ENCODE measurements around the gene GPR108.

DNA sequence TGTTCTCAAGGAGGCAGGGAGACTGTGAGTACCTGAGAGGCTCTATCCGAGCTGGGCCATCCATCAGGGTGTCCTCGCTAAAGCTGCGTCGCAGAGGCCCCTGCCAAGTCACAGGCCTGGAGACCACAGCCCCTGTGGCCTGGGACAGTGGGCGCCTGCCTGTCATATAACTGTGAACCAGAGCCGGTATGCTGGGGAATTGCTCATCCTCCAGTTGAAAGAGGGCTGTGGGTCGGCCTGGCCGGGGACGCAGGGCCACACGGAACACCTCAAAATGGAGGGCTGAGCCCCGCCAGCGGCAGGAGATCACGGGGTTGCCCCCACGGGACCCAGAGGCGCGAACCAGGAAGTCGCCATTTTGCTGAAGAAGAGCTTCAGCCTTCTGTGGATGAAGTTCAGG is 23.2 kb upstream of the GPR108 start:
- TF ChIP-seq, protein P1, sequence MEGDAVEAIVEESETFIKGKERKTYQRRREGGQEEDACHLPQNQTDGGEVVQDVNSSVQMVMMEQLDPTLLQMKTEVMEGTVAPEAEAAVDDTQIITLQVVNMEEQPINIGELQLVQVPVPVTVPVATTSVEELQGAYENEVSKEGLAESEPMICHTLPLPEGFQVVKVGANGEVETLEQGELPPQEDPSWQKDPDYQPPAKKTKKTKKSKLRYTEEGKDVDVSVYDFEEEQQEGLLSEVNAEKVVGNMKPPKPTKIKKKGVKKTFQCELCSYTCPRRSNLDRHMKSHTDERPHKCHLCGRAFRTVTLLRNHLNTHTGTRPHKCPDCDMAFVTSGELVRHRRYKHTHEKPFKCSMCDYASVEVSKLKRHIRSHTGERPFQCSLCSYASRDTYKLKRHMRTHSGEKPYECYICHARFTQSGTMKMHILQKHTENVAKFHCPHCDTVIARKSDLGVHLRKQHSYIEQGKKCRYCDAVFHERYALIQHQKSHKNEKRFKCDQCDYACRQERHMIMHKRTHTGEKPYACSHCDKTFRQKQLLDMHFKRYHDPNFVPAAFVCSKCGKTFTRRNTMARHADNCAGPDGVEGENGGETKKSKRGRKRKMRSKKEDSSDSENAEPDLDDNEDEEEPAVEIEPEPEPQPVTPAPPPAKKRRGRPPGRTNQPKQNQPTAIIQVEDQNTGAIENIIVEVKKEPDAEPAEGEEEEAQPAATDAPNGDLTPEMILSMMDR (IDR thresholded peaks at IDR 0.05): no peak
- TF ChIP-seq POLR2A (IDR thresholded peaks at IDR 0.05): no peak
